ENCODE data around the gene LCE2A. TPM values are rescaled to one million over a fixed set of nuclear protein-coding genes. Genes with fewer than 3 reads are reported as not detected.
"Not testable (repeated sequence)": the region's sequence is repeated elsewhere in the genome, so short reads cannot be mapped to it uniquely, and the experiment has no call there.

LCE2A gene
- total RNA-seq, 1 experiment from 2014 or later, result not detected

DNA sequence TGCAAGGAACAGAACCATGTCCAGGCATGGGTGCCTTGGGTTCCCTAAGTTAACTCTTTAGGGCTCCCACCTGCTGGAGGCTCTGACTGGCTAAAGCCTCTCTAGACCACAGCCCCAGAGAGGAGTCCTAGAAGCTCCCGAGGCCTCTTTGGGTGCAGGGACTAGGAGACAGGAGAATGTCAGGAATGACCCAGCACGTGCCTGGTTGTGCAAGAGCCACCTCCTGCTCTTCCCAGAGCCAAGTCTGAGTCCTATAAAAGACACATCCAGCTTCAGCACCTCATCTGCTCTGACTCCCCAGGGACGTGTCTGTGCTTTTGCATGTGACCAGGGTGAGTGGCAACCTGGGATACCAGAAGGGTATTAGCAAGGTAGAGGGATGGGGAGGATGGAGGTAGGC, 35.0 kb upstream of the LCE2A start, which contains the start of gene LCE2D:
Gene LCE2D (plus strand): TSS at position 283 of the 400 bp plus-strand sequence. CDS start 726 bp downstream, outside the sequence.
- TF ChIP-seq, protein P1, sequence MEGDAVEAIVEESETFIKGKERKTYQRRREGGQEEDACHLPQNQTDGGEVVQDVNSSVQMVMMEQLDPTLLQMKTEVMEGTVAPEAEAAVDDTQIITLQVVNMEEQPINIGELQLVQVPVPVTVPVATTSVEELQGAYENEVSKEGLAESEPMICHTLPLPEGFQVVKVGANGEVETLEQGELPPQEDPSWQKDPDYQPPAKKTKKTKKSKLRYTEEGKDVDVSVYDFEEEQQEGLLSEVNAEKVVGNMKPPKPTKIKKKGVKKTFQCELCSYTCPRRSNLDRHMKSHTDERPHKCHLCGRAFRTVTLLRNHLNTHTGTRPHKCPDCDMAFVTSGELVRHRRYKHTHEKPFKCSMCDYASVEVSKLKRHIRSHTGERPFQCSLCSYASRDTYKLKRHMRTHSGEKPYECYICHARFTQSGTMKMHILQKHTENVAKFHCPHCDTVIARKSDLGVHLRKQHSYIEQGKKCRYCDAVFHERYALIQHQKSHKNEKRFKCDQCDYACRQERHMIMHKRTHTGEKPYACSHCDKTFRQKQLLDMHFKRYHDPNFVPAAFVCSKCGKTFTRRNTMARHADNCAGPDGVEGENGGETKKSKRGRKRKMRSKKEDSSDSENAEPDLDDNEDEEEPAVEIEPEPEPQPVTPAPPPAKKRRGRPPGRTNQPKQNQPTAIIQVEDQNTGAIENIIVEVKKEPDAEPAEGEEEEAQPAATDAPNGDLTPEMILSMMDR (conservative IDR thresholded peaks at IDR 0.05), result no peak
- Histone ChIP-seq H3K79me2 (ENCODE audit: insufficient read depth, low read length) (no peaks in the 10 kb centered on the region), H2BK15ac (ENCODE audit: low read depth, low read length) (no peak within 1 kb of the TSS), H3K18ac (ENCODE audit: insufficient read length, low read depth, low read length) (no peak within 1 kb of the TSS), H4K91ac (ENCODE audit: insufficient read length, low read depth, low read length) (no peak within 1 kb of the TSS), H3K4me1 (ENCODE audit: insufficient read depth, low read length) (no peaks in the 10 kb centered on the region), H3K27ac (ENCODE audit: insufficient read length, low read depth, low read length) (no peak within 1 kb of the TSS), H3K4ac (ENCODE audit: low read depth, low read length) (no peak within 1 kb of the TSS), H3K4me2 (ENCODE audit: insufficient read depth, insufficient read length, low read length) (no peak within 1 kb of the TSS), H3K79me1 (ENCODE audit: insufficient read depth, low read depth, low read length, poor library complexity, severe bottlenecking) (no peaks in the 10 kb centered on the region), H3T11ph (ENCODE audit: low read length) (no peak within 1 kb of the TSS), H3K56ac (ENCODE audit: insufficient read length, low read depth, low read length) (no peak within 1 kb of the TSS), H4K20me1 (ENCODE audit: control insufficient read depth, insufficient read depth, insufficient read length) (no peaks in the 10 kb centered on the region), H3K27me3 (ENCODE audit: insufficient read depth, low read length) (no peaks in the 10 kb centered on the region), H2AK5ac (ENCODE audit: insufficient read length, low read length) (no peak within 1 kb of the TSS), H3K14ac (ENCODE audit: insufficient read depth, low read length) (no peak within 1 kb of the TSS), H2AFZ (ENCODE audit: low read length) (no peak within 1 kb of the TSS), H2BK120ac (ENCODE audit: low read depth, low read length, poor library complexity, severe bottlenecking) (no peak within 1 kb of the TSS), H2BK5ac (ENCODE audit: insufficient read length, low read length) (no peak within 1 kb of the TSS), H2BK12ac (ENCODE audit: insufficient read length, low read depth, low read length) (no peak within 1 kb of the TSS), H2BK20ac (ENCODE audit: low read depth, low read length, poor library complexity, severe bottlenecking) (no peak within 1 kb of the TSS), H3K23ac (ENCODE audit: insufficient read length, low read depth, low read length) (no peak within 1 kb of the TSS), H4K8ac (replicated peaks; ENCODE audit: insufficient read length, low read depth, low read length) (no peak within 1 kb of the TSS), H4K5ac (ENCODE audit: insufficient read length, low read depth, low read length) (no peak within 1 kb of the TSS), H3K9ac (ENCODE audit: extremely low read depth, insufficient read length, low read length) (no peak within 1 kb of the TSS), H3K23me2 (ENCODE audit: insufficient read length, low read depth, low read length, poor library complexity, severe bottlenecking) (no peaks in the 10 kb centered on the region), H3K9me3 (ENCODE audit: control insufficient read depth, low read depth, low read length) (peaks cover 91% of the 10 kb centered on the region)
- no peak within 1 kb of the TSS for H3K4me3 Mint-ChIP-seq
- no CpG with 5 or more reads among the region's 3 CpGs for WGBS (ENCODE audit: extremely low coverage, insufficient read length, low lambda C conversion rate)
- no peaks in the 10 kb centered on the region for H3K4me1 Mint-ChIP-seq
- H3K27ac Mint-ChIP-seq, result no peak within 1 kb of the TSS
- no peak for DNase-seq
- peaks cover 0 to 23% (median 10%) of the 10 kb centered on the region in 3 experiments; a peak in 6 of 7 replicates for H3K36me3 Mint-ChIP-seq (ENCODE audit: insufficient read depth in 1 of 3, low read depth in 3 of 3)
- peaks cover 95 to 98% of the 10 kb centered on the region in 2 experiments for H3K9me3 Mint-ChIP-seq
- no peaks in the 10 kb centered on the region; the same call in none of the 2 replicates for H3K27me3 Mint-ChIP-seq (ENCODE audit: low read depth)

DNA sequence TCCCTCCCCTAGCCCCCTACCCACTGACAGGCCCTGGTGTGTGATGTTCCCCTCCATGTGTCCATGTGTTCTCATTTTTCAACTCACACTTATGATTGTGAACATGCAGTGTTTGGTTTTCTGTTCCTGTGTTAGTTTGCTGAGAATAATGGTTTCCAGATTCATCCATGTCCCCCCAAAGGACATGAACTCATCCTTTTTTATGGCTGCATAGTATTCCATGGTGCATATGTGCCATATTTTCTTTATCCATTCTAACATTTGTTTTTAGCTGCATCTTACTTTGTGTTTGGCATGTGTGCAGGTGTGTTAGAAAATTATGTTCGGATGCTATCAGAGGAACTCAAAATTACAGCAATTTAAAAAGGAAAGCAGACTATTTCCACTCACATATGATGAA, 32.0 kb upstream of the LCE2A start:
- Mint-ChIP-seq H3K36me3 (ENCODE audit: insufficient read depth in 1 of 3, low read depth in 3 of 3) (peaks cover under 1 to 13% (median 10%) of the 10 kb centered on the region in 3 experiments), H3K9me3 (peaks cover 95 to 98% of the 10 kb centered on the region in 2 experiments)
- not testable (repeated sequence) for H3K4me3 Mint-ChIP-seq; DNase-seq; H2BK15ac ChIP-seq (ENCODE audit: low read depth, low read length); H3K4me2 ChIP-seq (ENCODE audit: insufficient read depth, insufficient read length, low read length); H2BK20ac ChIP-seq (ENCODE audit: low read depth, low read length, poor library complexity, severe bottlenecking); H3K56ac ChIP-seq (ENCODE audit: insufficient read length, low read depth, low read length); H3K79me1 ChIP-seq (ENCODE audit: insufficient read depth, low read depth, low read length, poor library complexity, severe bottlenecking); H2BK12ac ChIP-seq (ENCODE audit: insufficient read length, low read depth, low read length); H4K91ac ChIP-seq (ENCODE audit: insufficient read length, low read depth, low read length); H3K4me1 Mint-ChIP-seq; H3K18ac ChIP-seq (ENCODE audit: insufficient read length, low read depth, low read length); H2AFZ ChIP-seq (ENCODE audit: low read length); H4K5ac ChIP-seq (ENCODE audit: insufficient read length, low read depth, low read length); H4K20me1 ChIP-seq (ENCODE audit: control insufficient read depth, insufficient read depth, insufficient read length); H3K27me3 Mint-ChIP-seq (ENCODE audit: low read depth); H2AK5ac ChIP-seq (ENCODE audit: insufficient read length, low read length); H3K23ac ChIP-seq (ENCODE audit: insufficient read length, low read depth, low read length); H4K8ac ChIP-seq (replicated peaks; ENCODE audit: insufficient read length, low read depth, low read length); H3K27ac Mint-ChIP-seq; H3K79me2 ChIP-seq (ENCODE audit: insufficient read depth, low read length); H3K27ac ChIP-seq (ENCODE audit: insufficient read length, low read depth, low read length); H3T11ph ChIP-seq (ENCODE audit: low read length); H2BK5ac ChIP-seq (ENCODE audit: insufficient read length, low read length); H3K4ac ChIP-seq (ENCODE audit: low read depth, low read length); H3K14ac ChIP-seq (ENCODE audit: insufficient read depth, low read length); H2BK120ac ChIP-seq (ENCODE audit: low read depth, low read length, poor library complexity, severe bottlenecking); H3K27me3 ChIP-seq (ENCODE audit: insufficient read depth, low read length); H3K9ac ChIP-seq (ENCODE audit: extremely low read depth, insufficient read length, low read length); H3K4me1 ChIP-seq (ENCODE audit: insufficient read depth, low read length); H3K23me2 ChIP-seq (ENCODE audit: insufficient read length, low read depth, low read length, poor library complexity, severe bottlenecking)
- H3K9me3 ChIP-seq (ENCODE audit: control insufficient read depth, low read depth, low read length), result peaks cover 94% of the 10 kb centered on the region
- WGBS (ENCODE audit: extremely low coverage, insufficient read length, low lambda C conversion rate), result no CpG with 5 or more reads among the region's 1 CpG

Data from H9 (cell line).